Pancreas (tissue), 10 donors: ENCODE data around the gene MPV17L2. TPM values are rescaled to one million over a fixed set of nuclear protein-coding genes. Genes with fewer than 3 reads are reported as not detected.
A peak's percentile ranks its signal among the peaks of the same experiment; 100 is the strongest.

Experiments used
- ATAC-seq, 4 donors: fragments of 200-7000 bp; cut with Tn5 transposase; one replicate each; pipeline versions ENCODE4 v1.8.0 to v1.9.1; 2020; ENCODE audit warnings: mild to moderate bottlenecking in 4 of 4, moderate library complexity in 4 of 4
- DNase-seq, 6 donors: peaks; one replicate each; pipeline ENCODE4 v3.0.0-alpha.2; 2020
- FAIRE-seq: peaks from 2 replicates; lab custom pipeline; 2012; peaks lifted over from hg19 to GRCh38; lab: Jason Lieb, UNC
- H3K27ac ChIP-seq, 4 donors: fragments of 200-600 bp; sonication (generic); 1 replicate in 3 of 4; 2 replicates in 1 of 4; pipeline versions ENCODE4 v1.5.0 to v1.8.0; 2020
- H3K27me3 ChIP-seq, 4 donors: fragments of 200-600 bp; one replicate each; pipeline ENCODE4 v1.8.0; 2021
- H3K36me3 ChIP-seq, 3 donors: fragments of 200-600 bp; sonication (generic) in 1 of 3; one replicate each; pipeline versions ENCODE4 v1.5.0 to v1.8.0; 2020 to 2021
- H3K4me1 ChIP-seq, 3 donors: fragments of 200-600 bp; one replicate each; pipeline ENCODE4 v1.8.0; 2021
- H3K4me3 ChIP-seq, 4 donors: fragments of 200-600 bp; sonication (generic) in 2 of 4; one replicate each; pipeline versions ENCODE4 v1.5.0 to v1.8.0; 2020 to 2021
- H3K9me3 ChIP-seq, 4 donors: fragments of 200-600 bp; one replicate each; pipeline ENCODE4 v1.8.0; 2021
- WGBS, 2 donors: extraction: QIAGEN DNeasy Blood & Tissue Kit; methylation state at CpG; one replicate each; pipeline ENCODE4 v1.1.7; 2013; 5-methylcytosine and 5-hydroxymethylcytosine counted together
- intact Hi-C, 3 donors: fragments of 100-400 bp; cut with DNase I; formaldehyde crosslinking; loops; one replicate each; pipeline versions ENCODE4 v1.11.1 to v1.14.2; 2022
- polyA plus RNA-seq, 2 donors: library from polyadenylated mRNA; stranded (reverse); fragments of 200-250 nt; gene quantifications; one replicate each; pipeline ENCODE4 v1.2.3, GENCODE V29; 2013
- total RNA-seq, 6 donors: library from RNA; stranded (reverse); fragmentation: NEBNext Ultra II Directional in 4 of 6; extraction: Animal tissue kit (Norgen Biotek cat#: 25700) in 4 of 6; gene quantifications; one replicate each; pipeline versions ENCODE4 v1.2.1 to v1.2.4, GENCODE V29; 2021 to 2023
- TF ChIP-seq, protein P1 (sequence below), 4 donors: fragments of 200-600 bp; sonication (generic) in 3 of 4; IDR thresholded peaks; one replicate each; pipeline versions ENCODE4 v1.5.0 to v1.8.0; 2021; ENCODE audit warnings: antibody characterized with exemption in 4 of 4
- donor health status: healthy with polysubstance abuse.
- donor health status: DM: no; HTN: no; CAD: no; lungs with moderate emphysema.
- donor health status: DM: no; HTN: no; CAD: no.
- donor health status: control.
- donor health status: control.
- donor health status: Bipolar disorder and iron deficiency.
- donor health status: DM: yes; HTN: yes; CAD: no.
- donor health status: DM: no; HTN: no; CAD: no.
- donor health status: DM: no; HTN: no; CAD: no.
- donor health status: DM: yes; HTN: yes; CAD: no.

The MPV17L2 gene
- total and polyA plus RNA-seq, 8 donors, result 2.8 to 10.4 (median 5.0) TPM

DNA sequence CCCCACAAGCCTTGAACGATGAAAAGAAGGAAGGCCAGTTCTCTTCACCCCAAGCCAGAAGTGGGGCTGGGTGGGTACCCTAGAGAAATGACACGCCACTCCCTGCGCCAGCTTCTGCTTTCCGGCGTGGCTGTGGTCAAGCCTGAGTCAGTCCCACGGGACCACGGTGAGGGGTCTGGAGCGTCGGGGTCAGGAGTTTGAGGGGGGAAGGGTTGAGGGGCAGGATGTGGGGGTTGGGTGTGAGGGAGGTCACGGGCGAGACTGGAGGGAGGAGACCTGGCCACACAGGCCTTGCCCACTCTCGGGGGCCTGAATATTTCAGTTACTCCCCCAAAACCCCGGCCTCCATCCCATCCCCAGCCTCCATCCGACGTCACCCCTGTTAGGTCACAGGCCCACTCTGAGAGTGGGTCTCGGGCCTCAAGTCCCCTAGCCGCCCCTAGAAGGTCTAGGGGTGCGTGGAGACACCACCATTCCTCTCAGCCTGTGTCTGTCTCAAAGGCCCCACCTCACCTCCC, 19.9 kb upstream of the MPV17L2 start:
- FAIRE-seq (no peak), ATAC-seq (peak in 2 of 4 donors; percentile 11 to 26), DNase-seq (peak in 3 of 6 donors; percentile 38 to 71 (median 58))
- Histone ChIP-seq H3K4me3 (peak overlapping the region in 1 of 4 donors; percentile 70), H3K36me3 (peaks cover 0 to 4% (median under 1%) of the 10 kb centered on the region in 3 donors), H3K27me3 (no peaks in the 10 kb centered on the region), H3K9me3 (no peaks in the 10 kb centered on the region), H3K27ac (peak overlapping the region; percentile 69 to 77 (median 76)), H3K4me1 (peaks cover 0 to 6% (median 3%) of the 10 kb centered on the region in 3 donors)
- TF ChIP-seq, protein P1, sequence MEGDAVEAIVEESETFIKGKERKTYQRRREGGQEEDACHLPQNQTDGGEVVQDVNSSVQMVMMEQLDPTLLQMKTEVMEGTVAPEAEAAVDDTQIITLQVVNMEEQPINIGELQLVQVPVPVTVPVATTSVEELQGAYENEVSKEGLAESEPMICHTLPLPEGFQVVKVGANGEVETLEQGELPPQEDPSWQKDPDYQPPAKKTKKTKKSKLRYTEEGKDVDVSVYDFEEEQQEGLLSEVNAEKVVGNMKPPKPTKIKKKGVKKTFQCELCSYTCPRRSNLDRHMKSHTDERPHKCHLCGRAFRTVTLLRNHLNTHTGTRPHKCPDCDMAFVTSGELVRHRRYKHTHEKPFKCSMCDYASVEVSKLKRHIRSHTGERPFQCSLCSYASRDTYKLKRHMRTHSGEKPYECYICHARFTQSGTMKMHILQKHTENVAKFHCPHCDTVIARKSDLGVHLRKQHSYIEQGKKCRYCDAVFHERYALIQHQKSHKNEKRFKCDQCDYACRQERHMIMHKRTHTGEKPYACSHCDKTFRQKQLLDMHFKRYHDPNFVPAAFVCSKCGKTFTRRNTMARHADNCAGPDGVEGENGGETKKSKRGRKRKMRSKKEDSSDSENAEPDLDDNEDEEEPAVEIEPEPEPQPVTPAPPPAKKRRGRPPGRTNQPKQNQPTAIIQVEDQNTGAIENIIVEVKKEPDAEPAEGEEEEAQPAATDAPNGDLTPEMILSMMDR (IDR thresholded peaks at IDR 0.05), result no peak
- intact Hi-C loops, result no loop called here
- 66 to 71% methylated on average over 18 of the region's 18 CpGs for WGBS, 2 donors

DNA sequence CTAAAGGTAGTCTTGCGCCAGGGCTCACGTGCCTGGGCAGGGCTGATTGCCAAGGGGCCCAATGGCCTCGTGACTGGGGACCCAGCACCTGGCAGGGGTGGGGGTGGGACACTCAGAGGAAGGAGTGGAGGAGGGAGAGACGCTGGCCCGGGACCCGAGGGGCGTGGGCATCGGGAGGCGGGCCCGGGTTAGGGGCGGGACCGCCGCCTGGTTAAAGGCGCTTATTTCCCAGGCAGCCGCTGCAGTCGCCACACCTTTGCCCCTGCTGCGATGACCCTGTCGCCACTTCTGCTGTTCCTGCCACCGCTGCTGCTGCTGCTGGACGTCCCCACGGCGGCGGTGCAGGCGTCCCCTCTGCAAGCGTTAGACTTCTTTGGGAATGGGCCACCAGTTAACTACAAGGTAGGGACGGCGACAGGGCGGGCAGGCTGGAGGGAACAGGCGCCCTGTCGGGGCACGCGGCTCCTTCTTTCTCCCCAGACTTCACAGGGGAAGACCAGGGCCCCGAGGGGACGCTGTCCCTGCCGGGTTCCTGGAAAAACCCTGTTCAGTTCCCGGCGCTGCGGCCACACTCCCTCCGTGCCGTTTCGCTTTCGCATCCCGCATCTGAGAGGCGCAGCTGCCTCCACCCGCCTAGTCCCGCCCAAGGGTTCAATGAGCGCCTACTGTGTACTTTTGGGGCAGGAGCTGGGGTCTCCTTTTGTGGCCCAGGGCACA, 19.3 kb upstream of the MPV17L2 start, which contains the start of gene IFI30:
IFI30 (plus strand) TSS at position 242 of the 717 bp plus-strand sequence; CDS start at position 271, 29 bp downstream.
- H3K27ac ChIP-seq, result peak within 1 kb of the TSS; percentile 69 to 77 (median 76)
- FAIRE-seq, result no peak

DNA sequence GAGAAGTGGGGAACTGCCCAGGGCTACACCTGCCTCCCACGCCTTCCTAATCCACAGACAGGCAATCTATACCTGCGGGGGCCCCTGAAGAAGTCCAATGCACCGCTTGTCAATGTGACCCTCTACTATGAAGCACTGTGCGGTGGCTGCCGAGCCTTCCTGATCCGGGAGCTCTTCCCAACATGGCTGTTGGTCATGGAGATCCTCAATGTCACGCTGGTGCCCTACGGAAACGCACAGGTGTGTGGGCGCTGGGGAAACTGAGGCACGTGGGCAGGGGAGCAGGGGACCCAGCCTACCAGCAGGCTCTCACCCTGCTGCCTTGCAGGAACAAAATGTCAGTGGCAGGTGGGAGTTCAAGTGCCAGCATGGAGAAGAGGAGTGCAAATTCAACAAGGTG, 18.0 kb upstream of the MPV17L2 start:
- no peaks in the 10 kb centered on the region for H3K36me3 ChIP-seq
- ATAC-seq (no peak), FAIRE-seq (no peak), DNase-seq (peak in 1 of 6 donors; percentile 23)
- WGBS, 2 donors, result 75 to 83% methylated on average over 11 of the region's 11 CpGs
- peak overlapping the region in 2 of 4 donors; percentile 5 to 70 for H3K4me3 ChIP-seq
- no peaks in the 10 kb centered on the region for H3K9me3 ChIP-seq
- H3K4me1 ChIP-seq, result peaks cover 0 to 6% (median 3%) of the 10 kb centered on the region in 3 donors
- intact Hi-C loops, result no loop called here
- H3K27me3 ChIP-seq, result no peaks in the 10 kb centered on the region
- TF ChIP-seq, protein P1 (IDR thresholded peaks at IDR 0.05), result no peak
- peak overlapping the region in 1 of 4 donors; percentile 74 for H3K27ac ChIP-seq

More for the DNA sequence above, 19.3 kb upstream of the MPV17L2 start, which contains the start of gene IFI30:
- Histone ChIP-seq H3K4me1 (peaks cover 0 to 6% (median 3%) of the 10 kb centered on the region in 3 donors), H3K36me3 (peaks cover 0 to 3% (median 0%) of the 10 kb centered on the region in 3 donors), H3K4me3 (peak within 1 kb of the TSS; percentile 41 to 70 (median 50)), H3K27me3 (no peaks in the 10 kb centered on the region), H3K9me3 (no peaks in the 10 kb centered on the region)
- DNase-seq (peak; percentile 89 to 97 (median 94)), ATAC-seq (peak; percentile 89 to 92 (median 89))
- intact Hi-C loops, result no loop called here
- WGBS, 2 donors, result 0% methylated on average over 47 of the region's 47 CpGs
- TF ChIP-seq, protein P1 (IDR thresholded peaks at IDR 0.05), result no peak

DNA sequence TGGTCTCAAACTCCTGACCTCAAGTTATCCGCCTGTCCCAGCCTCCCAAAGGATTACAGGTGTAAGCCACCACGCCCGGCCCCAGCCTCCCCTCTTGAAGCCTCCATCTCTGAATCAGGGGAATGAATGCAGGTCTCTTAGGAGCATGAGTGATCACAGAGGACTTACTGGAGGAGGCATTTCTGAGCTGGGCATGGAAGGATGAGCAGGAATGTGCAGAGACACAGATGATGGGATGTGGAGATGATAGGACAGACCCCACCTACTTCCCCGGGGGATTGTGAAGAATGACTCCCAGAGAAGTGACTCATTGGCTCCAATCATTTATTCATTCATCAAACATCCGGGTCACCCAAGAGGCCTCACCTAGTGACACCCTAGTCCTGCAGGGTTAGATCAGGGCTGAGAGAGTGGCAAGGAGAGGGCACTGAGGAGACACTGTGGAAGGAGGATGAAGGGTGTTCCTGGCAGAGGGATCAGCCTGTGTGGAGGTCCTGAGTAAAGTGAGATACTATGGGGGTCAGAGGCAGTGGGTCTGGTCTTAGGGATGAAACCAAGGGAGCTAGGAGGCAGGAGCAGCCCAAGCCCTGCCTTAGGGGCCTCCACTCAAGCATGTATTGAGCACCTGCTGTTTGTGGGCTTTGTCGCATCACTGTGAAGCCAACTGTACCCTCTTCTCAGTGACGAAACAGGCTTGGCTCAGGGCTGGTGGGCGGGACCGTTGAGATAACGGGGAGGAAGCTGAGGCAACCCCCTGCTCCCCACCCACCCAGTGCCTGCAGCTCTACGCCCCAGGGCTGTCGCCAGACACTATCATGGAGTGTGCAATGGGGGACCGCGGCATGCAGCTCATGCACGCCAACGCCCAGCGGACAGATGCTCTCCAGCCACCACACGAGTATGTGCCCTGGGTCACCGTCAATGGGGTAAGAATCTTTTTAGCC, 16.4 kb upstream of the MPV17L2 start:
- TF ChIP-seq, protein P1 (IDR thresholded peaks at IDR 0.05), result no peak
- Histone ChIP-seq H3K9me3 (no peaks in the 10 kb centered on the region), H3K27ac (no peak overlapping the region), H3K27me3 (no peaks in the 10 kb centered on the region), H3K4me3 (no peak overlapping the region), H3K4me1 (peaks cover 0 to 6% (median 3%) of the 10 kb centered on the region in 3 donors), H3K36me3 (no peaks in the 10 kb centered on the region)
- intact Hi-C loops, result no loop called here
- FAIRE-seq (no peak), ATAC-seq (no peak), DNase-seq (peak in 1 of 6 donors; percentile 14)
- WGBS, 2 donors, result 87 to 91% methylated on average over 19 of the region's 19 CpGs
